HepG2 (cell line): ENCODE data around the gene GATD1.

Experiments used
- CTCF ChIP-seq: sonication (generic); formaldehyde crosslinking; IDR thresholded peaks from 2 replicates; pipeline ENCODE4 v1.5.0; 2020; ENCODE audit warnings: mild to moderate bottlenecking, missing genetic modification reagents, moderate library complexity
- EP300 ChIP-seq, 3 experiments: sonication (generic) in 1 of 3; formaldehyde crosslinking in 1 of 3; IDR thresholded peaks; 2 replicates each; pipeline versions ENCODE4 v1.5.1 to v1.6.1; 2011 to 2020; ENCODE audit warnings: low read depth in 2 of 3, low read length in 2 of 3, borderline replicate concordance in 1 of 3, improper control_type of control experiment in 1 of 3, mild to moderate bottlenecking in 1 of 3, missing genetic modification reagents in 1 of 3, moderate library complexity in 1 of 3
- MATR3 ChIP-seq: sonication (generic); formaldehyde crosslinking; IDR thresholded peaks from 2 replicates; pipeline ENCODE4 v1.4.0; 2020; ENCODE audit warnings: missing genetic modification reagents
- POLR2A ChIP-seq, 2 experiments: IDR thresholded peaks; 2 replicates each; pipeline ENCODE4 v1.6.1; 2011; ENCODE audit warnings: low read depth in 2 of 2, low read length in 2 of 2, mild to moderate bottlenecking in 1 of 2, moderate library complexity in 1 of 2; ENCODE audit not compliant: insufficient read depth in 1 of 2
- RXRA ChIP-seq: sonication (generic); formaldehyde crosslinking; IDR thresholded peaks from 2 replicates; pipeline ENCODE4 v1.5.1; 2020; ENCODE audit warnings: missing genetic modification reagents
- ZBTB21 ChIP-seq: sonication (generic); formaldehyde crosslinking; IDR thresholded peaks from 2 replicates; pipeline ENCODE4 v1.4.0; 2020; ENCODE audit warnings: missing genetic modification reagents
- ZIK1 ChIP-seq: sonication (generic); formaldehyde crosslinking; IDR thresholded peaks from 2 replicates; pipeline ENCODE4 v1.5.0; 2020; ENCODE audit warnings: mild to moderate bottlenecking, low read depth, missing genetic modification reagents, borderline replicate concordance
- ZNF232 ChIP-seq: sonication (generic); formaldehyde crosslinking; IDR thresholded peaks from 2 replicates; pipeline ENCODE4 v1.4.0; 2020; ENCODE audit warnings: missing genetic modification reagents, borderline replicate concordance
- ZNF800 ChIP-seq: sonication (generic); formaldehyde crosslinking; IDR thresholded peaks from 2 replicates; pipeline ENCODE4 v1.4.0; 2020; ENCODE audit warnings: missing genetic modification reagents

- TF ChIP-seq MATR3 (no peak), ZNF800 (CRISPR knock-in tag) (no peak), POLR2A (IDR thresholded peaks at IDR 0.05; ENCODE audit: insufficient read depth in 1 of 2, low read depth in 2 of 2, low read length in 2 of 2) (no peak), CTCF (no peak), RXRA (CRISPR knock-in tag) (no peak), ZIK1 (CRISPR knock-in tag) (no peak), ZBTB21 (CRISPR knock-in tag) (no peak), ZNF232 (CRISPR knock-in tag) (no peak), EP300 (IDR thresholded peaks at IDR 0.05; ENCODE audit: low read depth in 2 of 2, low read length in 2 of 2) (no peak), EP300 (CRISPR knock-in tag; IDR thresholded peaks at IDR 0.05; ENCODE audit: borderline replicate concordance) (no peak)
Measured at GRCh38 chr11:816433-816779, 39.1 kb upstream of the GATD1 start.
